NCI-H345 treated with DMSO at 0.1 percent for 48 hours (cell line): ENCODE measurements around the gene LTBP2.

Experiments
- DNase-seq: peaks from one replicate; lab custom pipeline; 2025; ENCODE audit not compliant: unreplicated experiment; lab: John Stamatoyannopoulos, UW

The LTBP2 gene

GRCh38 chr14:74510223-74510931 is 101.7 kb downstream of the LTBP2 start:
- DNase-seq, result no peak

GRCh38 chr14:74509587-74510222 is 102.3 kb downstream of the LTBP2 start:
- no peak for DNase-seq

- DNase-seq, result no peak
Measured at GRCh38 chr14:74508844-74509428, 103.1 kb downstream of the LTBP2 start.

GRCh38 chr14:74508292-74508731 is 103.7 kb downstream of the LTBP2 start:
- no peak for DNase-seq

GRCh38 chr14:74507840-74508239 is 104.2 kb downstream of the LTBP2 start:
- no peak for DNase-seq

GRCh38 chr14:74507085-74507484 is 105.0 kb downstream of the LTBP2 start:
- DNase-seq, result no peak

- DNase-seq, result no peak
Measured at GRCh38 chr14:74506411-74506851, 105.6 kb downstream of the LTBP2 start.

GRCh38 chr14:74505831-74506230 is 106.2 kb downstream of the LTBP2 start:
- no peak for DNase-seq

GRCh38 chr14:74504874-74505720 is 106.9 kb downstream of the LTBP2 start:
- no peak for DNase-seq

- DNase-seq, result no peak
Measured at GRCh38 chr14:74504412-74504811, 107.6 kb downstream of the LTBP2 start.

GRCh38 chr14:74503938-74504335 is 108.1 kb downstream of the LTBP2 start:
- no peak for DNase-seq

- no peak for DNase-seq
Measured at GRCh38 chr14:74503291-74503937, 108.6 kb downstream of the LTBP2 start.

- DNase-seq, result no peak
Measured at GRCh38 chr14:74502236-74503019, 109.6 kb downstream of the LTBP2 start.

GRCh38 chr14:74501691-74502090 is 110.3 kb downstream of the LTBP2 start:
- no peak for DNase-seq

GRCh38 chr14:74501135-74501614 is 110.9 kb downstream of the LTBP2 start:
- peak; percentile 19 for DNase-seq

GRCh38 chr14:74500417-74501134 is 111.5 kb downstream of the LTBP2 start:
- DNase-seq, result no peak

- DNase-seq, result no peak
Measured at GRCh38 chr14:74495356-74495755, 116.7 kb downstream of the LTBP2 start.

- peak; percentile 99 for DNase-seq
Measured at GRCh38 chr14:74493343-74494261, 118.4 kb downstream of the LTBP2 start, which contains the start of gene ISCA2. TSS of gene ISCA2 (plus strand) at chr14:74493765. CDS start at chr14:74493775, 10 bp downstream.
